CD4-positive, CD25-positive, alpha-beta regulatory T cell (primary cell): ENCODE measurements around the gene APOL2. TPM values are rescaled to one million over a fixed set of nuclear protein-coding genes. Genes with fewer than 3 reads are reported as not detected.

Experiments
- ATAC-seq, 2 donors: fragments of 150-1000 bp; cut with Tn5 transposase; one replicate each; pipeline ENCODE4 v1.10.0; 2021; ENCODE audit warnings: low read depth in 2 of 2, moderate number of reproducible peaks in 2 of 2, moderate library complexity in 1 of 2
- DNase-seq, 3 donors: peaks; one replicate each; pipeline versions ENCODE4 v3.0.0 to v3.0.0-alpha.2; 2012 to 2022; ENCODE audit warnings: mixed read lengths in 1 of 3
- H3K27ac ChIP-seq: one replicate; pipeline ENCODE4 v1.7.0; 2013; ENCODE audit warnings: mild to moderate bottlenecking, low read length; ENCODE audit not compliant: insufficient read depth, poor library complexity, severe bottlenecking
- H3K27me3 ChIP-seq: one replicate; pipeline ENCODE4 v1.7.0; 2013; ENCODE audit warnings: low read length; ENCODE audit not compliant: control insufficient read depth, insufficient read depth
- H3K36me3 ChIP-seq: one replicate; pipeline ENCODE4 v1.7.0; 2013; ENCODE audit warnings: mild to moderate bottlenecking, low read length, moderate library complexity; ENCODE audit not compliant: control insufficient read depth, insufficient read depth
- H3K4me1 ChIP-seq: 2 replicates; pipeline ENCODE4 v1.7.0; 2013; ENCODE audit warnings: mild to moderate bottlenecking, low read length; ENCODE audit not compliant: insufficient read depth, control insufficient read depth, poor library complexity, severe bottlenecking
- H3K4me3 ChIP-seq: one replicate; pipeline ENCODE4 v1.7.0; 2013; ENCODE audit warnings: low read depth, mild to moderate bottlenecking, low read length, moderate library complexity
- H3K9me3 ChIP-seq, 2 experiments: 1 replicate in 1 of 2; 2 replicates in 1 of 2; pipeline ENCODE4 v1.7.0; 2013; ENCODE audit warnings: low read length in 2 of 2, mild to moderate bottlenecking in 1 of 2, moderate library complexity in 1 of 2; ENCODE audit not compliant: control insufficient read depth in 2 of 2
- H3K27ac Mint-ChIP-seq, 3 donors: one replicate each; pipeline ENCODE4 v1.8.0; 2020 to 2022; ENCODE audit warnings: mild to moderate bottlenecking in 3 of 3, mixed read lengths in 3 of 3, moderate library complexity in 2 of 3
- H3K27me3 Mint-ChIP-seq: one replicate; pipeline ENCODE4 v1.8.0; 2022; ENCODE audit warnings: mild to moderate bottlenecking, mixed read lengths
- H3K36me3 Mint-ChIP-seq: one replicate; pipeline ENCODE4 v1.8.0; 2020; ENCODE audit warnings: mixed read lengths
- H3K4me1 Mint-ChIP-seq, 4 donors: one replicate each; pipeline ENCODE4 v1.8.0; 2020 to 2022; ENCODE audit warnings: mixed read lengths in 4 of 4, mild to moderate bottlenecking in 1 of 4
- H3K4me3 Mint-ChIP-seq, 4 donors: one replicate each; pipeline ENCODE4 v1.8.0; 2020 to 2022; ENCODE audit warnings: mild to moderate bottlenecking in 4 of 4, mixed read lengths in 4 of 4, moderate library complexity in 3 of 4
- H3K9me3 Mint-ChIP-seq, 7 donors: one replicate each; pipeline ENCODE4 v1.8.0; 2020 to 2022; ENCODE audit warnings: mixed read lengths in 7 of 7, mild to moderate bottlenecking in 3 of 7, moderate library complexity in 2 of 7
- polyA plus RNA-seq, 4 donors: library from polyadenylated mRNA; unstranded; fragments of 300-500 nt; fragmentation: Illumina TruSeq; gene quantifications; one replicate each; pipeline ENCODE4 v1.2.3, GENCODE V29; 2021
- total RNA-seq: library from RNA; stranded (reverse); gene quantifications from one replicate; pipeline ENCODE4 v1.2.3, GENCODE V29; 2022

Gene APOL2, protein sequence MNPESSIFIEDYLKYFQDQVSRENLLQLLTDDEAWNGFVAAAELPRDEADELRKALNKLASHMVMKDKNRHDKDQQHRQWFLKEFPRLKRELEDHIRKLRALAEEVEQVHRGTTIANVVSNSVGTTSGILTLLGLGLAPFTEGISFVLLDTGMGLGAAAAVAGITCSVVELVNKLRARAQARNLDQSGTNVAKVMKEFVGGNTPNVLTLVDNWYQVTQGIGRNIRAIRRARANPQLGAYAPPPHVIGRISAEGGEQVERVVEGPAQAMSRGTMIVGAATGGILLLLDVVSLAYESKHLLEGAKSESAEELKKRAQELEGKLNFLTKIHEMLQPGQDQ
- total RNA-seq (69.7 TPM), polyA plus RNA-seq (10 to 100 TPM; 18.8 to 28.6 (median 22.0) TPM)

DNA sequence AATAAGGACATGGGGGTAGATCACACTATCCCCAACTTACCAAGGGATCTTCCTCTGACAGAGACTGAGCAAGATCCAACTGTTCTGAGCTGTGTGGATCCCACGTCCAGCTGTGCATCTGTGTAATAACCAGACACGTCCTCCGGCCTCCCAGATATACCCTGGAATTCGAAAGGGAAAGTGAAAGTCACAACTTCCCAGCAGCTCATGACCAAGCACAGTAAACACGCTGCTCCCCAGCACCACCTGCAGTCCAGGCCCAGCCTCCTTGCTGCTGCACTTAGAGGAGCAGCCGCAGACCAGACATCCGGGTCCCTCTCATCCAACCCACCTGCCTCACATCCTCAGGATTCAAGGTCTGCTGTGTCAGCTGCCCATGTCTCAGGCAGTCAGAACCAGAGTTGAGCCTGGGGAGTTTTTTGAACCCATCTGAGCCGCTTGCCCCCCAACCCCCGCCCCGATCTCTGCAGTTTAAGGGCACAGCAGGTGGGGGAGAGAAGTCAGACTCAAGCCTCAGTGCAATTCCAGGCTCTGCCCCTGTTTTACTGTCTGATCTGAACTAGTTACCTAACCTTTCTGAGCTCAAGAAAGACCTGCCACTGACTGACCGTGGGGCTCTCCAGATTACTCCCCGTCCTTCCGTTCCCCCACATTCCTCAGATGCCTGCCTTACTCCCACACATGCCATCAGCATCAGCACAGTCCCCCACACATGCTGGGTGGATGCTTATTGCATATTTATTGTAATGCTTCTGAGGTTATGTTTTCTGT is at the start of gene APOL2:
Gene APOL2 (minus strand): TSS at position 127 of the 771 bp plus-strand sequence. CDS start 6,365 bp downstream, outside the sequence.
- H3K27ac ChIP-seq = peak within 1 kb of the TSS; percentile 81
- H3K4me1 ChIP-seq = peaks cover 38% of the 10 kb centered on the region
- H3K27ac Mint-ChIP-seq = peak within 1 kb of the TSS; percentile 95 to 100 (median 96)
- H3K27me3 Mint-ChIP-seq = no peaks in the 10 kb centered on the region
- peak within 1 kb of the TSS; percentile 98 for H3K4me3 ChIP-seq
- peak within 1 kb of the TSS; percentile 96 to 100 (median 99) for H3K4me3 Mint-ChIP-seq
- peak; percentile 98 to 100 for ATAC-seq
- H3K36me3 ChIP-seq = peaks cover 17% of the 10 kb centered on the region
- peak; percentile 74 to 96 (median 74) for DNase-seq
- H3K9me3 Mint-ChIP-seq = peaks cover 0 to 12% (median 2%) of the 10 kb centered on the region in 7 donors
- H3K27me3 ChIP-seq = no peaks in the 10 kb centered on the region
- peaks cover 22 to 55% (median 36%) of the 10 kb centered on the region in 4 donors for H3K4me1 Mint-ChIP-seq
- peaks cover 0 to 4% of the 10 kb centered on the region in 2 experiments for H3K9me3 ChIP-seq
- H3K36me3 Mint-ChIP-seq = peaks cover 28% of the 10 kb centered on the region

DNA sequence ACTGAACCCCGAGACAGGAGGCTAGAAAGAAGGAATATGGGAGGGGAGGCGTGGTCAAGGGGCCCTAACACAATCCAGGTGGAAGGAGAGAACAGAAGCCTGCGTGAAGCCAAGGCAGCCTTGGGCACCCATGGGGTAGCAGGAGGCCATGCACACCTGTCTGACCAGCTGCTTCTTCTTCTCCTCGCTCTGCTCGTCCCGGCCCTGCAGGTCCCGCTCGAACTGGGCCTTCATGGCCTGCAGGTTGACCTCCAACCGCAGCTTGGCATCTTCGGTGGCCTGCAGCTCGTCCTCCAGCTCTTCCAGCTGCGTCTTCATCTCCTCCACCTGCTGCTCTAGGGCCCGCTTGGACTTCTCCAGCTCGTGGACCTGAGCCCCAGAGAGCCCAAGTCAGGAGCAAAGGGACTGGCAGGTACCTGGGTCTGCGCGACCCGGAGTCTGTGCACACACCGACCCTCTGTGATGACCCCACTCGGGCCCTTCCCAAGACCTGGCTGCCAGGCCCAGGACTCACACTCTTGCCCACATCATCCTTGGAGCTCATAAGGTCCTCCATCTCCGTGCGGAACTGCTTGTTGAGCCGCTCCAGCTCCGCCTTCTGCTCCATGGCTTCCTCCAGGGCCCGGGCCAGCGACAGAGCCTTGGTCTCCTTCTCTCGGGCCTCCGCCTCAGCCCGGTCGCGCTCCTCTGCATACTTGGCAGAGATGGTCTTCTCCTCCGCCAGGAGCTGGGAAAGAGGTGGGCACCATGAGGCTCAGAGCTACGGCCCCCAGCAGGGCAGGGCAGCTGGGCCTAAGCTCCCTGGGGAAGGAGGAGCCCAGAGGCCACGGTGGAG is 49.5 kb upstream of the APOL2 start:
- peaks cover 0 to 44% (median 20%) of the 10 kb centered on the region in 4 donors for H3K4me1 Mint-ChIP-seq
- H3K27ac ChIP-seq = no peak overlapping the region
- peaks cover 23% of the 10 kb centered on the region for H3K4me1 ChIP-seq
- H3K27me3 ChIP-seq = no peaks in the 10 kb centered on the region
- peaks cover 0 to 5% (median 0%) of the 10 kb centered on the region in 7 donors for H3K9me3 Mint-ChIP-seq
- ATAC-seq (no peak), DNase-seq (no peak)
- no peak overlapping the region for H3K4me3 ChIP-seq
- peaks cover 11% of the 10 kb centered on the region for H3K27me3 Mint-ChIP-seq
- peak overlapping the region in 2 of 3 donors; percentile 61 to 92 for H3K27ac Mint-ChIP-seq
- peaks cover 83% of the 10 kb centered on the region for H3K36me3 ChIP-seq
- peaks cover 41% of the 10 kb centered on the region for H3K36me3 Mint-ChIP-seq
- H3K4me3 Mint-ChIP-seq = peak overlapping the region in 1 of 4 donors; percentile 67
- no peaks in the 10 kb centered on the region for H3K9me3 ChIP-seq

DNA sequence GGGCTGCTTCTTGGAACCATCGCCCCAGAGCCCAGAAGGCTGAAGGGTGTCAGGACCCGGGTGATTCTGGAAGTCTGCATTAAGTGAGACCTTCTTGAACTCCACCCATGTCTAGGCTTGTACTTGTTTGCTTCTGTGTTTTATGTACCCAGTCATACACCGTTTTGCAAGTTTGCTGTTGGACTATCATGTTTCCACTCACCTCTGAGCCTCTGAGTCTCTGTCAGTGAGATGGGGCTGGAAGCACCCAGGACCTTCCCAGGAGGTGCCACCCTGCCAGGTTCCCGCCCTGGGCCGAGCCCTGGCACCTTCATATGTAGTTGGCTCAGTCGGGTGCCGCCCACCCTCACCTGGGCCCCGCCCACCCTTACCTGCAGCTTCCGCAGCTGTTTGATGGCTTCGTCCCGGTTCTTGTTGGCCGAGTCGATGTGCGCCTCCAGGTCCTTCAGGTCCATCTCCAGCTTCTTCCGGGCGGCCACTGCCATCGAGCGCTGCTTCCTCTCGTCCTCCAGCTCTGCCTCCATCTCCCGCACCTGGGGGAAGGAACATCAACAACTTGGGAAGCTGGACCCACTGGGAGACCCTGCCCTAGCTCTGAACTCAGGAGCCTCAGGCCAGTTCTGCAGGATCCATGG is 48.7 kb upstream of the APOL2 start:
- Histone ChIP-seq H3K27ac (peak overlapping the region; percentile 14), H3K4me3 (no peak overlapping the region), H3K27me3 (no peaks in the 10 kb centered on the region), H3K36me3 (peaks cover 83% of the 10 kb centered on the region), H3K9me3 (no peaks in the 10 kb centered on the region), H3K4me1 (peaks cover 19% of the 10 kb centered on the region)
- H3K4me3 Mint-ChIP-seq = peak overlapping the region in 1 of 4 donors; percentile 33
- ATAC-seq (no peak), DNase-seq (no peak)
- H3K4me1 Mint-ChIP-seq = peaks cover 0 to 44% (median 20%) of the 10 kb centered on the region in 4 donors
- peak overlapping the region in 1 of 3 donors; percentile 83 for H3K27ac Mint-ChIP-seq
- peaks cover 11% of the 10 kb centered on the region for H3K27me3 Mint-ChIP-seq
- peaks cover 42% of the 10 kb centered on the region for H3K36me3 Mint-ChIP-seq
- peaks cover 0 to 5% (median 0%) of the 10 kb centered on the region in 7 donors for H3K9me3 Mint-ChIP-seq

DNA sequence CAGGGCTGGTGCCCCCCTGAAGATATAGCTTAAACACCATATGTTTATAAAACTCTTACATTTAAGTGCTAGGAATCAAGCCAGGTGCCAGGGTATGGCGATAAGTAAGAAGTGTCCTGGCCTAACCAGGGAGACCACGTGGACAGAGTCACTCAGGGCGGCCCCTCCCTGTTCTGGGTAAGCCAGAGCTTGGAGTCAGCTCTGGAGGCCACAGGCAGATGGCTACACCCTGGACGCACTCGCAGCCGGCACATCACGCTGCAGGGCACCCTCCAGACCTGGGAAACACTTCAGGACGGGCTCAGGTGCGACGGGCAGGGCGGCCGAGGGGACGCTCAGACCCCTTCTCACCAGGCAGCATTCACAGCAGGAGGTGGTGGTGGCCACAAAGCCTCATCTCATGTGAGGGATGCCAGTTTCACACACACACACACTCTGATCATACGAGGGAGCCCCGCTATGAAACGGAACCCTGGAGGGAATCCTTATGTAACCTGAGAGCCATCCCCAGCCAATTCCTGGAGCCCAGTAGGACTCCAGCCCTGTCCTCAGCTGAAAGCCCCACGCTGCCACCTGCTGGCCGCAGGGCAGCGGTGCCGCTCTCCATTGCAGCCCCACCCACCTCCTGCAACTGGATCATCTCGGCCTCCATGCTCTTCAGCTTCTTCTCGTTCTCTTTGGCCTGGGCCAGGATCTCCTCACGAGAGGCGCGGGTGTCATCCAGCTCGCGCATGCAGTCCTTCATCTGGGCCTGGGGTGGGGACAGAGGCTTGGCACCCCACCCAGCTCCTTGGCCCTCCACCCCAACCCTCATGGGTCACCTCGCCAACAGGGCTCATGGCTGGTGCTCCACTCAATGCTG is 47.0 kb upstream of the APOL2 start:
- H3K36me3 Mint-ChIP-seq = peaks cover 32% of the 10 kb centered on the region
- H3K4me3 Mint-ChIP-seq = peak overlapping the region in 1 of 4 donors; percentile 76
- H3K27ac ChIP-seq = peak overlapping the region; percentile 43
- H3K4me3 ChIP-seq = no peak overlapping the region
- peaks cover 13% of the 10 kb centered on the region for H3K4me1 ChIP-seq
- H3K36me3 ChIP-seq = peaks cover 84% of the 10 kb centered on the region
- H3K27ac Mint-ChIP-seq = peak overlapping the region; percentile 38 to 89 (median 46)
- peaks cover 0 to 34% (median 16%) of the 10 kb centered on the region in 4 donors for H3K4me1 Mint-ChIP-seq
- ATAC-seq (peak; percentile 58 to 70), DNase-seq (peak; percentile 40 to 68 (median 55))
- no peaks in the 10 kb centered on the region for H3K27me3 ChIP-seq
- H3K27me3 Mint-ChIP-seq = peaks cover 11% of the 10 kb centered on the region
- H3K9me3 ChIP-seq = no peaks in the 10 kb centered on the region
- H3K9me3 Mint-ChIP-seq = peaks cover 0 to 5% (median 0%) of the 10 kb centered on the region in 7 donors

DNA sequence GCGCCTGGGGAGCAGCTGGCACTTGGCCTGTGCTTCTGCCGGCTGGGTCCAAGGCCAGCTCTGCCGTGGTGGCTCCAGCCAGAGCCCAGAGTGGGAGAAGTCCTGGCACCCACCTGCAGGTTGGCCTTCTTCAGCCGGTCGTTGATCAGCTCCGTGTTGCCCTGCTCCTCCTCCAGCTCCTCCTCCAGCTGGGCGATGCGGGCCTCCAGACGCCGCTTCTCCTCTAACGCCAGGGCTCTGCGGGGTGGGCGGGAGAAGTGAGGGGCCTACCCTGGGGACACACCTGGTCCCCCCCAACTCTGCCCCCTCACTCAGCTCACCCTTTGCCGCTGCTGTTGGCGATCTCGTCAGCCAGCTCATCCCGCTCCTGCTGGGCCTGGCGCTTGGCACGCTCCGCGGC is 46.2 kb upstream of the APOL2 start:
- H3K27ac ChIP-seq = peak overlapping the region; percentile 14
- Mint-ChIP-seq H3K36me3 (peaks cover 36% of the 10 kb centered on the region), H3K4me3 (no peak overlapping the region), H3K27me3 (peaks cover 11% of the 10 kb centered on the region), H3K9me3 (peaks cover 0 to 5% (median 0%) of the 10 kb centered on the region in 7 donors), H3K4me1 (peaks cover 0 to 31% (median 16%) of the 10 kb centered on the region in 4 donors), H3K27ac (no peak overlapping the region)
- no peaks in the 10 kb centered on the region for H3K9me3 ChIP-seq
- DNase-seq = no peak
- ATAC-seq = no peak
- no peak overlapping the region for H3K4me3 ChIP-seq
- H3K4me1 ChIP-seq = peaks cover 13% of the 10 kb centered on the region
- H3K27me3 ChIP-seq = no peaks in the 10 kb centered on the region
- H3K36me3 ChIP-seq = peaks cover 89% of the 10 kb centered on the region

DNA sequence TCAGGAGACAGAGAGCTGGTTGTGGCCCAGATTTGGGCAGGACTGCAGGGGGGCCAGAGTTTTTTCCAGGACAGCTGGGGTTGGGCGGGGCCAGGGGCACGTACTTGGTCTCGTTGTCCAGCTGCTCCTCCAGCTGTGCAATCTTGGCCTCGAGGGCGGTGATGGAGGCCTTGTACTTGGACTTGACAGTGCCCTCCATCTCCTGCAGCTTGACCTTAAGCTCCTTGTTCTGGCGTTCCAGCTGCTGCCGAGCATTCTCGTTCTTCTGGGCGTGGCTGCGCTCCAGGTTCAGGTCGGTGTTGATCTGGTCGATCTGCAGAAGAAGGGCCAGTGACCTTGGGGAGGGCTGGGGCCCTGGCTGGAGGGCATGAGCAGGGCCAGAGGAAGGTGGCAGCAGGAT is 45.7 kb upstream of the APOL2 start:
- H3K36me3 Mint-ChIP-seq = peaks cover 35% of the 10 kb centered on the region
- H3K27ac Mint-ChIP-seq = no peak overlapping the region
- H3K4me1 Mint-ChIP-seq = peaks cover 0 to 27% (median 15%) of the 10 kb centered on the region in 4 donors

More for the DNA sequence above, 45.7 kb upstream of the APOL2 start:
- Mint-ChIP-seq H3K9me3 (peaks cover 0 to 4% (median 0%) of the 10 kb centered on the region in 7 donors), H3K27me3 (peaks cover 9% of the 10 kb centered on the region), H3K4me3 (no peak overlapping the region)
- Histone ChIP-seq H3K27me3 (no peaks in the 10 kb centered on the region), H3K9me3 (no peaks in the 10 kb centered on the region), H3K4me1 (peaks cover 13% of the 10 kb centered on the region), H3K27ac (no peak overlapping the region), H3K4me3 (no peak overlapping the region), H3K36me3 (peaks cover 89% of the 10 kb centered on the region)
- DNase-seq (no peak), ATAC-seq (no peak)
